Epithelial cell of esophagus (primary cell): Measurements from ENCODE around the gene MCOLN1.

Source experiments
- DNase-seq: peaks from one replicate; pipeline ENCODE4 v3.0.0; 2010; ENCODE audit warnings: low read depth
- H3K4me3 ChIP-seq: 2 replicates; pipeline ENCODE4 v1.5.1; 2011; ENCODE audit warnings: mild to moderate bottlenecking, low read length, control low read depth
- TF ChIP-seq, protein P1 (sequence below): IDR thresholded peaks from 2 replicates; pipeline ENCODE4 v1.5.1; 2011; ENCODE audit warnings: low read depth, mild to moderate bottlenecking, low read length, control low read depth, inconsistent platforms; ENCODE audit not compliant: insufficient read depth; ENCODE audit errors: missing control alignments

MCOLN1 gene

DNA sequence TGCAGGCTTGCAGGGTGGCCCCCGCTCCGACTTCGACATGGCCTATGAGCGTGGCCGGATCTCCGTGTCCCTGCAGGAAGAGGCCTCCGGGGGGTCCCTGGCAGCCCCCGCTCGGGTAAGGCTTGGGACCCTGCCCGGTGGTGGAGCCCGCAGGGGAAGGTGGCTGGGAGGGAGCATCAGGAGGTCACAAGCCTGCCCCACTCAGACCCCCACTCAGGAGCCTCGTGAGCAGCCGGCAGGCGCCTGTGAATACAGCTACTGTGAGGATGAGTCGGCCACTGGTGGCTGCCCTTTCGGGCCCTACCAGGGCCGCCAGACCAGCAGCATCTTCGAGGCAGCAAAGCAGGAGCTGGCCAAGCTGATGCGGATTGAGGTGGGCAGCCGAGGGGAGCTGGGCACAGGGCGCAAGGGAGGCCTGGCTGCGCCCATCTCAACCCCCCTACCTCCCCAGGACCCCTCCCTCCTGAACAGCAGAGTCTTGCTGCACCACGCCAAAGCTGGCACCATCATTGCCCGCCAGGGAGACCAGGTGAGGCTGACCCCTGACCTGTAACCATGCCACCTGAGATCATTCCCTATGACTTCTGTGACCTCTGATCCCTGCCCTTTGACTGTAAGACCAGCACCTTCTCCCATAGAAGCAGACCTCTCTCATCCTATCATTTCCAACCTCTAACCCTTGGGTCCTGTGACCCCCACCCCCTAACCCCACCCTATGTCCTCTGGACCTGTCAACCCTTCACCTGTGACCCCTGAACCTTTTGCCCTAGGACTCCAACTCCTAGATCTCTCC, 20.3 kb downstream of the MCOLN1 start:
- TF ChIP-seq, protein P1, sequence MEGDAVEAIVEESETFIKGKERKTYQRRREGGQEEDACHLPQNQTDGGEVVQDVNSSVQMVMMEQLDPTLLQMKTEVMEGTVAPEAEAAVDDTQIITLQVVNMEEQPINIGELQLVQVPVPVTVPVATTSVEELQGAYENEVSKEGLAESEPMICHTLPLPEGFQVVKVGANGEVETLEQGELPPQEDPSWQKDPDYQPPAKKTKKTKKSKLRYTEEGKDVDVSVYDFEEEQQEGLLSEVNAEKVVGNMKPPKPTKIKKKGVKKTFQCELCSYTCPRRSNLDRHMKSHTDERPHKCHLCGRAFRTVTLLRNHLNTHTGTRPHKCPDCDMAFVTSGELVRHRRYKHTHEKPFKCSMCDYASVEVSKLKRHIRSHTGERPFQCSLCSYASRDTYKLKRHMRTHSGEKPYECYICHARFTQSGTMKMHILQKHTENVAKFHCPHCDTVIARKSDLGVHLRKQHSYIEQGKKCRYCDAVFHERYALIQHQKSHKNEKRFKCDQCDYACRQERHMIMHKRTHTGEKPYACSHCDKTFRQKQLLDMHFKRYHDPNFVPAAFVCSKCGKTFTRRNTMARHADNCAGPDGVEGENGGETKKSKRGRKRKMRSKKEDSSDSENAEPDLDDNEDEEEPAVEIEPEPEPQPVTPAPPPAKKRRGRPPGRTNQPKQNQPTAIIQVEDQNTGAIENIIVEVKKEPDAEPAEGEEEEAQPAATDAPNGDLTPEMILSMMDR: no peak
- H3K4me3 ChIP-seq: no peak overlapping the region
- DNase-seq: no peak

DNA sequence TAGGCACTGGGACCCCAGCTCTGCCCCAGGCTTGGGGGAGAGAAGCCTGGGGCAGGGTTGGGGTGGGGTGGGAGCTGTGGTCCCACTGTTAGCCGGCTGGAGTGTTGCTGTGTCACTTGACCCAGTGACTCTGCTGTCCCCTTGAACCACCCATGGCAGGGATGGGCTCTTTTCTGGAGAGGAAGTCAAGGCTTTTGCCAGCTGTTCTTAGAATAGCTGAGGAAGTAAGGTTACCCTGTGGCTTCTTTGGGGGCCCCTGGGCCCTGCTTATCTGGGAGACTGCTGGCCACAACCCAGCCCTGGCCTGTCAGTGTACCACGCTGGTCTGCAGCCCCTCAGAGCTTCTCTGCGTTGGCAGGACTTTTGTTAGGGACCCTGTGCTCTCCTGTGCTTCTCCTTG, 22.2 kb downstream of the MCOLN1 start:
- H3K4me3 ChIP-seq: no peak overlapping the region
- TF ChIP-seq, protein P1: no peak
- DNase-seq: no peak

DNA sequence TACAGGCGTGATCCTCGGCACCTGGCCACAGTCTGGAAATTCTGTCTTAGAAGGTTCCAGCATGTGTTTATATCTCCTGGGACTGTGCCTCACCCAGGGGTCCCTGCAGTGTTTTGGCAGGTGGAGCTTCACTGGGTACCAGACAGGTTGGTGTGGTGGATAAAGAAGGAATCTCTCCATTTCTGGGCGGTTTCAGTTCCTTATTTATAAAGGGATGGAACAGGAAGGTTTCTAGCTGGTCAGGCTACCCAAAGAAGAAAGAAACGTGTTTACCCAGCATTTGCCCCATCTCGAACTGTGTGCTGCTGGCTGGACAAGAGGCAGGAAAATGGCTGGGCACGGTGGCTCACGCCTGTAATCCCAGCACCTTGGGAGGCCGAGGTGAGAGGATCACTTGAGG, 22.9 kb downstream of the MCOLN1 start:
- no peak overlapping the region for H3K4me3 ChIP-seq
- DNase-seq: no peak
- TF ChIP-seq, protein P1: no peak

DNA sequence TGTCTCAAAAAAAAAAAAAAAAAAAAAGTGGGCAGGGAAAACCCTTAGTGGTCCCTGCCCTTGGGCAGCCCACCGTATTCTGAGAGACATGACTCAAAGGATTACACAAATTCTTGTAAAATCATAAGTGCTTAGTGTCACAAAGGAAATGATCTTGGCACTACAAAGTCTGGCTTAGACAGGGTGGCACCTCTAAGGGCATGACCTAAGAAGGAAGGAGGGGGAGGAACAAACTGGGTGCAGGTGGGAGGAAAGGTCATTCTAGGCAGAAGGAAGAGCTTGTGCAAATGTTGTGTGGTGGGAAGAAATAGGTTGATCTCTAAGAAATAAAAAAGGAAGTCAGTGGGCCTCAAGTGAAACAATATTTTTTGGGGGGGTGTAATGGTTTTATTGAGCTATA, 23.5 kb downstream of the MCOLN1 start:
- TF ChIP-seq, protein P1: no peak
- no peak for DNase-seq
- H3K4me3 ChIP-seq: no peak overlapping the region

DNA sequence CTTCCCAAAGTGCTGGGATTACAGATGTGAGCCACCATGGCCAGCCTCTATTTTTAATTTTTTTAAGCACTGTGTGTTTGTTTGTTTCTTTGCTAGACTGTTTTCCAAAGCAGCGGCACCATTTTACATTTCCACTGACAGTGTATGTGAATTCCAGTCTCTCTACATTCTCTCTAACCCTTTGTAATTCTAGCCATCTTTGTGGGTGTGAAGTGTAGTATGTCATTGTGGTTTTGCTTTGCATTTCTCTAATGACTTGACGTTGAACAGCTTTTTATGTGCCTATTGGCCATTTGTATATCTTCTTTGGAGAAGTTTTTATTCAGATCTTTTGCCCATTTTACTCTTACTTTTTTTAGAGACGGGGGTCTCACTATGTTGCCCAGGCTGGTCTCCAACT, 24.7 kb downstream of the MCOLN1 start:
- DNase-seq: no peak
- H3K4me3 ChIP-seq: no peak overlapping the region
- TF ChIP-seq, protein P1: no peak

DNA sequence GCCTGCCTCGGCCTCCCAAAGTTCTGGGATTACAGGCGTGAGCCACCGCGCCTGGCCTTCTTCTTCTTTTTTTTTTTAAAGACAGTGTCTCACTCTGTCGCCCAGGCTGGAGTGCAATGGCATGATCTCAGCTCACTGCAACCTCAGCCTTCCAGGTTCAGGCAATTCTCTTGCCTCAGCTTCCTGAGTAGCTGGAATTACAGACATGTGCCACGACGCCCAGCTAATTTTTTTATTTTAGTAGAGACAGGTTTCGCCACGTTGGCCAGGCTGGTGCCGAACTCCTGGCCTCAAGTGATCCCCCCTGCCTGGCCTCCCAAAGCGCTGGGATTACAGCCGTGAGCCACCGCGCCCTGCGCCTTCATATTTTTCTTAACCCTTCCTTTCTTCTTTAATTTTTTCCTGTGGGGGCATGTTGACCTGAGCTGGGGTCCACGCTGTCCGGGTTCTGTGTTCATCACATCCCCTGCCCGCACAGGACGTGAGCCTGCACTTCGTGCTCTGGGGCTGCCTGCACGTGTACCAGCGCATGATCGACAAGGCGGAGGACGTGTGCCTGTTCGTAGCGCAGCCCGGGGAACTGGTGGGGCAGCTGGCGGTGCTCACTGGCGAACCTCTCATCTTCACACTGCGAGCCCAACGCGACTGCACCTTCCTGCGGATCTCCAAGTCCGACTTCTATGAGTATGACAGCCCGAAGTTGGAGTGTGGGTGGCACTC, 27.2 kb downstream of the MCOLN1 start:
- H3K4me3 ChIP-seq: no peak overlapping the region
- no peak for DNase-seq
- TF ChIP-seq, protein P1: no peak
